Astrocyte of the spinal cord (primary cell): Measurements from ENCODE around the gene KCNF1.

Experiments
- DNase-seq: peaks from one replicate; pipeline ENCODE4 v3.0.0; 2011; ENCODE audit warnings: low read depth, low spot score
- H3K4me3 ChIP-seq: 2 replicates; pipeline ENCODE4 v1.5.1; 2011; ENCODE audit warnings: low read depth, mild to moderate bottlenecking, low read length, moderate library complexity
- in situ Hi-C: cut with HindIII; loops from 2 replicates; pipeline ENCODE4 v1.10.0; 2017; ENCODE audit warnings: low sequenced_read_pairs
- TF ChIP-seq, protein P1 (sequence below): IDR thresholded peaks from 2 replicates; pipeline ENCODE4 v1.5.1; 2012; ENCODE audit warnings: low read depth, mild to moderate bottlenecking, low read length, inconsistent platforms

KCNF1 gene

GRCh38 chr2:10901160-10901939, 10.4 kb upstream of the KCNF1 start:
- in situ Hi-C loops: no loop called here

GRCh38 chr2:10903861-10904210, 7.9 kb upstream of the KCNF1 start:
- in situ Hi-C loops: no loop called here
- no peak for DNase-seq
- H3K4me3 ChIP-seq: no peak overlapping the region
- TF ChIP-seq, protein P1, sequence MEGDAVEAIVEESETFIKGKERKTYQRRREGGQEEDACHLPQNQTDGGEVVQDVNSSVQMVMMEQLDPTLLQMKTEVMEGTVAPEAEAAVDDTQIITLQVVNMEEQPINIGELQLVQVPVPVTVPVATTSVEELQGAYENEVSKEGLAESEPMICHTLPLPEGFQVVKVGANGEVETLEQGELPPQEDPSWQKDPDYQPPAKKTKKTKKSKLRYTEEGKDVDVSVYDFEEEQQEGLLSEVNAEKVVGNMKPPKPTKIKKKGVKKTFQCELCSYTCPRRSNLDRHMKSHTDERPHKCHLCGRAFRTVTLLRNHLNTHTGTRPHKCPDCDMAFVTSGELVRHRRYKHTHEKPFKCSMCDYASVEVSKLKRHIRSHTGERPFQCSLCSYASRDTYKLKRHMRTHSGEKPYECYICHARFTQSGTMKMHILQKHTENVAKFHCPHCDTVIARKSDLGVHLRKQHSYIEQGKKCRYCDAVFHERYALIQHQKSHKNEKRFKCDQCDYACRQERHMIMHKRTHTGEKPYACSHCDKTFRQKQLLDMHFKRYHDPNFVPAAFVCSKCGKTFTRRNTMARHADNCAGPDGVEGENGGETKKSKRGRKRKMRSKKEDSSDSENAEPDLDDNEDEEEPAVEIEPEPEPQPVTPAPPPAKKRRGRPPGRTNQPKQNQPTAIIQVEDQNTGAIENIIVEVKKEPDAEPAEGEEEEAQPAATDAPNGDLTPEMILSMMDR: no peak

More at GRCh38 chr2:10901160-10901939, 10.4 kb upstream of the KCNF1 start:
- DNase-seq: no peak
- TF ChIP-seq, protein P1: no peak
- no peak overlapping the region for H3K4me3 ChIP-seq

GRCh38 chr2:10904455-10904854, 7.3 kb upstream of the KCNF1 start:
- no peak overlapping the region for H3K4me3 ChIP-seq
- TF ChIP-seq, protein P1: no peak
- in situ Hi-C loops: no loop called here
- DNase-seq: no peak

DNA sequence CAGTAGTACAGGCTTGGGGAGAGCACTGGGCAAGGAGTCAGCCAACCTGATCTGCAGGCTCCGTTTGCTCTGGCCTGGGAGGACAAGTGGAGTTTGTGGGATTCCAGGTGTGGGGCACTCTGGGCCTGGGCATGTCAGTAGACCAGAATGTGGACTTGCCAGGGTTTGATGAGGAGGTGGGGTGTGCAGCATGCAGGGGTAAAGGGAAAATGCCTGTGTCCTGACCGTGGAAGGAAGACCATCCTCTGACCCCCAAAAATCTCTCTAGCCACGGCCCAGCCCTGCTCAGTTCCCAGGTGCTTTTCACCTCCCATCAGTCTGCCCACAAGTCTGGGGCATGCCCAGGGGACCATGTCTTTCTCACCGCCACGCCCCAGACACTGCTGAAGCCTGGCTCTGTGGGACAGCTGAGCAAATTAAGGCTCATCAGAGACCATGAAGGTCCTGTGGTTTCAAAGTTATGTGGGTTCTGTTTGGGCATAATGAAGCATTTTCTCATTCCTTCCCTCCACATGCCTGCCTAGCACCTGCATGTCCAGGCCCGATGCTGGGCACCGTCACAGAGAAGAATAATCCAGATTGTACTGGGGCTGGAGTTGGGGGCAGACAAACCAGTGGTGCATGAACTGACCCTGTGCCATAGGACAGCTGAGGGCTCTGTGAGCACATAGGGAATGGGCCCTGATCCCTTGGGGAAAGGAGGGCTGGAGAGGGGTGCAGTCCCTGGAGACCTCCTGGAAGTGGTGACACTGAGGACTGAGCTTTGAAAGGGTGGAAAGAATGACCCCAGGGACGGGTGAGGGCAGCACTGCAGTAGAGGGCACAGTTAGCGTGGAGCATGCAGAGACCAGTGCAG, 6.5 kb upstream of the KCNF1 start:
- in situ Hi-C loops: no loop called here
- DNase-seq: no peak
- no peak overlapping the region for H3K4me3 ChIP-seq
- TF ChIP-seq, protein P1: no peak

- TF ChIP-seq, protein P1: no peak
- DNase-seq: no peak
- H3K4me3 ChIP-seq: no peak overlapping the region
- in situ Hi-C loops: no loop called here
Measured at GRCh38 chr2:10905862-10906143, 5.9 kb upstream of the KCNF1 start.

GRCh38 chr2:10906926-10907625, 4.7 kb upstream of the KCNF1 start:
- DNase-seq: no peak
- no peak overlapping the region for H3K4me3 ChIP-seq
- TF ChIP-seq, protein P1: no peak
- in situ Hi-C loops: no loop called here
